ENCODE measurements around the gene TDRD10.

DNA sequence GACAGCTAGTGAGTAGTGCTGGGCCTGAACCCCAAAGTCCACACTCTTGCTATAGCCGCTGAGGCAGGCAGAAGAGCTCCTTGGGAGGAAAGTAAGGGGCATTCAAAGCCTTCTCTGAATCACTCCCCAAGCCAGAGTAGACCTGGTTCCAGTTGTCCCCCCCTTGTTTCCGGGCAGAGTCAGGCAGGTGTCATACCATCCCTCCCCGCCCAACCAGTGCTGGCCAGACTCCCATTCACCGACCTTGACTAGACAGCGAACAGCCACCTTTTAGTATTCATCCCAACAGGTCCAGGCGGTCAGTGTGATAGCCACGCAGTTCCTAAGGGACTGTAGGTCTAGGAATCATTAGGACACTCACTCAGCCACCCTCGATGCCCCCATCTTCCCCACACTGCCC, 77.4 kb downstream of the TDRD10 start:
- TF ChIP-seq, protein P1, sequence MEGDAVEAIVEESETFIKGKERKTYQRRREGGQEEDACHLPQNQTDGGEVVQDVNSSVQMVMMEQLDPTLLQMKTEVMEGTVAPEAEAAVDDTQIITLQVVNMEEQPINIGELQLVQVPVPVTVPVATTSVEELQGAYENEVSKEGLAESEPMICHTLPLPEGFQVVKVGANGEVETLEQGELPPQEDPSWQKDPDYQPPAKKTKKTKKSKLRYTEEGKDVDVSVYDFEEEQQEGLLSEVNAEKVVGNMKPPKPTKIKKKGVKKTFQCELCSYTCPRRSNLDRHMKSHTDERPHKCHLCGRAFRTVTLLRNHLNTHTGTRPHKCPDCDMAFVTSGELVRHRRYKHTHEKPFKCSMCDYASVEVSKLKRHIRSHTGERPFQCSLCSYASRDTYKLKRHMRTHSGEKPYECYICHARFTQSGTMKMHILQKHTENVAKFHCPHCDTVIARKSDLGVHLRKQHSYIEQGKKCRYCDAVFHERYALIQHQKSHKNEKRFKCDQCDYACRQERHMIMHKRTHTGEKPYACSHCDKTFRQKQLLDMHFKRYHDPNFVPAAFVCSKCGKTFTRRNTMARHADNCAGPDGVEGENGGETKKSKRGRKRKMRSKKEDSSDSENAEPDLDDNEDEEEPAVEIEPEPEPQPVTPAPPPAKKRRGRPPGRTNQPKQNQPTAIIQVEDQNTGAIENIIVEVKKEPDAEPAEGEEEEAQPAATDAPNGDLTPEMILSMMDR (IDR thresholded peaks at IDR 0.05) = no peak
- no peak for TF ChIP-seq POLR2A (IDR thresholded peaks at IDR 0.05)

All from vagina (tissue), 2 donors.